ENCODE measurements around the gene ZFYVE21.

The ZFYVE21 gene

DNA sequence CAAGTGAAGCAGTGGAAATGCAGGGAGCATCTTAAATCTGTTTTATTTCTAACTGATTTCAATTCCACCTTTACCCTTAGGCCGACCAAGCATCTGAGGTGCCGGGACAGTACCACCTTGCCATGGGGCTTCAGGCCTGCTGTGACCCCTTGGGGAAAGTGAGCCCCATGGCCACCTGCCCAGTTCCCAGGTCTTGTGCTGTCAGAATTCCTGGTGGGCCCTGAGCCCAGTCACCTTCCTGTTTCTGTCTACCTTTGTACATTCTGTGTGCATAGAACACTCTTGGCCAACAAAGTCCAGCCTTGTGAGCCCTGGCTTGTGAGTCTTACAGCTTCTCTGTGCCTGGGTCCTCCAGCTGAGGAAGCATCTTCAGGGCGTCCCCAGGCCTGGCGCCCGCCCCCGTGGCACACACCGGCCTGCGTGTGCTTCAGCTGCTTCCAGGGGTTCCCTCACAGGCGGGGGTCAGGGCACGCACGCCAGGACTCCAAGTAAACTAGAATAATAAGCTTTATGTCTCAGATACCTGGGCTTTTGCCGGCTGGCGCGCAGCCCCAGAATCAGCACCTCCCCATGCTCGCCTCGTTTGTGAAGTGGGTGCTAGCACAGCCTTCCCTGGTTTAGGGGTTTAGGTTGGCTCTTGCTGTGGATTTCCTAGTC, 10.3 kb downstream of the ZFYVE21 start:
- no peak for DNase-seq

DNA sequence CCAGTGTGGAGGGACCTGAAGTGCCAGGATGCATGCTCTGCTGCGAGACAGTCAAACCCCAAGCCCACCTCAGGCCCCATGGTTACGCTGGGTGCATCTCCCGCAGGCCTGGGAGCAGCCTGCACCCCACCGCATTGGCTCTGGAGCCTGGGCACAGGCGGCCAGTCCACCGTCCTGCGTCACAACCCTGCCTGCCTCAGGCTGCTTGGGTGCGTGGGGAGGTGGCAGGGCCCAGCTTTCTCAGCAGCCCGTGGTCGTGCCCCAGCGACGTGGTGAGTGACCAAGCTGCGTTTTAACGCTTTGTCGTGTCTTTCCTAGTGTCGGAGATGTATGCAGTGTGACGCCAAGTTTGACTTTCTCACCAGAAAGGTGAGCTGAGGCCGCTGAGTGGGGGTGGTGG, 10.9 kb downstream of the ZFYVE21 start:
- no peak for DNase-seq

DNA sequence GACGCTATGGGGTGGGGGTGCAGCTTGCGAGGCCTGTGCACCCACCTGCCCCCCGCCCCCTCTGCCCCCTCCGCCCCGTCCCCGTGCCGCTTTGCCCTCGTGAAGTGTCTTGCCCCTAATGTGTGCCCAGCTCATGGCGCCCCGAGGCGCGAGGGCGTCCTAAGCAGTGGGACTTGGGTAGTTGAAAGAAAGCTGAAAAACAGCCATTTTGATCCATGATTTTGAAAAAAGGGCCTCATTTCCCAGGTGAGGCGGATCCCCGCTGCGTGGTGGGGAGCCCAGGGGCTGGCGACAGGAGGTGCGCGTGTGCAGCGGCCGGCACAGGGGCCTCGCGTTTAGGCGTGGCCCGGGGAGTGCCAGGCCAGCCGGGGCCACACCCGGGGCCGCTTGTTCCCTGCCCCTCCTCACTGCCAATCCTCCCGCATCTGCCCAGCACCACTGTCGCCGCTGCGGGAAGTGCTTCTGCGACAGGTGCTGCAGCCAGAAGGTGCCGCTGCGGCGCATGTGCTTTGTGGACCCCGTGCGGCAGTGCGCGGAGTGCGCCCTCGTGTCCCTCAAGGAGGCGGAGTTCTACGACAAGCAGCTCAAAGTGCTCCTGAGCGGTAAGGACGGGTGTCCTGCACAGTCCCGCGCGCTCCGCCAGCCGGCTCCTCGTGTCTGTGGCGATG, 11.8 kb downstream of the ZFYVE21 start:
- DNase-seq = no peak

DNA sequence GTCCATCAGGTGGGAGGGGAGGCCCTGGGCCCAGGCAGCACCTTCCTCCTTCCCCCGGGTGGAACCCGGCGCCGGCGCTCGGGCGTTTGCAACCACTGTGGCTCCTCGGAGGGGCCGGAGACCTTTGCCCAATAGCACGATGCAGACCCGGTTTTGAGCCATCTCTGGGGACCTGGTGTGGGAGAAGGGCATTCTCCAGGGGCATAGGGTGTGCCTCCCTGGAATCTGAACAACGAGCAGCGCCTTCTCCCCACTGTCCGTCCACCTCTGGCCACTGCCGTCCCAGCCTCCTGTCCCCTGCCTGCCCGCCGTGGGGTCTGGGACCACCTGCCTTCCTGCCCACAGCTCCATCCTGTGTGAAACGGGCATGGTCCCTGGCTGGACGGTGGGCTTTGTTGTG, 12.5 kb downstream of the ZFYVE21 start:
- DNase-seq = no peak

DNA sequence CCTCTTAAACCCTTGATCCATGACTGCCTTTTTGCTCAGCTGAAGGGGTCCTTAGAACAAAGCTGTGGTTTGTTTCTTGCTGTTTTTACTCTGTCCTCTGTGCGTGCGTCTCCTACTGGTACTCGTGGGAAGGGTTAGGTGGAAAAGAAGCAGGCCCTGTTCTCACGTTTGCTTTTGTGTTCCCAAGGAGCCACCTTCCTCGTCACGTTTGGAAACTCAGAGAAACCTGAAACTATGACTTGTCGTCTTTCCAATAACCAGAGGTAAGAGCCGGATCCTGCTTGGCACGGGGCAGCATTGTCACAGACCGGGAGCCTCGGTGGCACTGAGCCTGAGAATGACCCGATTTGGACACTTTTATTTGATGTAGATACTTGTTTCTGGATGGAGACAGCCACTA, 13.1 kb downstream of the ZFYVE21 start:
- no peak for DNase-seq

DNA sequence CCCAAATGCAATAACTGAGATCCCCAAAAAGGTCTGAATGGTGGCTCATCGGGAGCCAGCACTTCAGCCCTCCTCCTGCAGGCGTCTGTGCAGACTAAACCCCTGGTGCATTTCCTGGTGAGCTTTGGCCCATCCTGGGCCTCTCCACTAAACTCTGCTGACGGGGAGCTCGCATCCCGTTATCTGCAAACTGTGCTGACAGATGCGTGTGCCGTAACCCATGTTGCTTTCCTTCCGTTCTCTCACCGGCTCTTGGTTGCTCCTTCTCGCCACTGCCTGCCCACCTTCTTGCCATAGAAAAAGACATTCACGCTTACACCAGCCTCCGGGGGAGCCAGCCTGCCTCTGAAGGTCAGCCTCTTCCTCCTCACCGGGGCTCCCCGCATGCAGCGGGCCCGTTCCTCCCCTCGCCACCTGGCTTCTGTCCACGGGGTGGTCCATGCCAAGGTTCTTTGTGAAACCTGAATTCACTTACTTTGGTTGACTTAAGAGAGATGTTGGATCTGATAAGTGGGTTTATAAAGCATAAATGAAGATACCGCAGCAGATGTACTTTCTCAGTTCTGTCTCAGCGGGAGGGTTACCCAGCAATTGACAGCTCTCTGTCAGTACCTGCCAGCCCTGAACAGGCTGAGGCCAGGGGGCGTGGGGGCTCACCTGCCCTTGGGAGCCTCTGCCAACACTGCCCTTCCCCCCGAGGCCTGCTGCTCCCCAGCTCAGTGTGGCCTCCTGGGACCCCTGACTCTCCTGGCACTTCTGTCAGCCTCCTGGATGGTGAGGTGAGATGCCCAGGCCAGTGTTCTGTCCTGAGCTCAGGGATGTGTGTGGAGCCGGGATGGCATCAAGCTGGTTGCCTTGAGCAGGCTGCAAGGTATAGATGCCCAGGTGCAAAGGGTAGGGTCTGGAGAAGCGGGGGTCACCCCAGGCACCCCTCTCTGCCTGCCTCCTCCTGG, 14.2 kb downstream of the ZFYVE21 start:
- DNase-seq = no peak

DNA sequence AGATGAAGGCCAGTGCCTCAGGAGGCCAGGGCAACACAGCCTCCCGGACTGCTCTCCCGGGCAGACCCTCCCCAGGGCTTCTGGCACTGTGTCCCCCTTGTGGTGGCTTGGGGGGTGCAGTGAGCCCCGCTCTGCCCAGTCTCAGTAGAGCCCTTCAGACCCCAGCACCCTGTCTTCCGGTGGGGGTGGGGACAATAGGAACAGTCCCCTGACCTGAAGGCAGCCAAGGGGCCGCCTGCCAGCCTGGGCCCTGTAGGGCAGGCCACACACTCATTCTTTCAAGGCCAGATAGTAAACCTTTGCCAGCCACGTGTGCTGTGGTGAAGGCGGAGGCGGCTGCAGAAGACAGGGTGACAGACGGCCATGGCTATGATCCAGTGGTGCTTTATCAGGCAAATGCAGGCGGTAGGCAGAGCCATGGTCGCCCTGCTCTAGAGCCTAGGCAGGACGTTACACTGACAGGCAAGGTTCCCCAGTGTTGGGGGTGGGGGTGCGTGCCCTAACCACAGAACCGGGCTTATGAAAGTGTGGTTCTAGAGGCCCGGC, 15.0 kb downstream of the ZFYVE21 start:
- no peak for DNase-seq

GRCh38 chr14:103731481-103731880, 15.9 kb downstream of the ZFYVE21 start:
- no peak for DNase-seq

GRCh38 chr14:103731916-103732867, 16.6 kb downstream of the ZFYVE21 start:
- DNase-seq = no peak

GRCh38 chr14:103732868-103733620, 17.4 kb downstream of the ZFYVE21 start:
- no peak for DNase-seq

- no peak for DNase-seq
Measured at GRCh38 chr14:103733651-103734050, 18.0 kb downstream of the ZFYVE21 start.

DNA sequence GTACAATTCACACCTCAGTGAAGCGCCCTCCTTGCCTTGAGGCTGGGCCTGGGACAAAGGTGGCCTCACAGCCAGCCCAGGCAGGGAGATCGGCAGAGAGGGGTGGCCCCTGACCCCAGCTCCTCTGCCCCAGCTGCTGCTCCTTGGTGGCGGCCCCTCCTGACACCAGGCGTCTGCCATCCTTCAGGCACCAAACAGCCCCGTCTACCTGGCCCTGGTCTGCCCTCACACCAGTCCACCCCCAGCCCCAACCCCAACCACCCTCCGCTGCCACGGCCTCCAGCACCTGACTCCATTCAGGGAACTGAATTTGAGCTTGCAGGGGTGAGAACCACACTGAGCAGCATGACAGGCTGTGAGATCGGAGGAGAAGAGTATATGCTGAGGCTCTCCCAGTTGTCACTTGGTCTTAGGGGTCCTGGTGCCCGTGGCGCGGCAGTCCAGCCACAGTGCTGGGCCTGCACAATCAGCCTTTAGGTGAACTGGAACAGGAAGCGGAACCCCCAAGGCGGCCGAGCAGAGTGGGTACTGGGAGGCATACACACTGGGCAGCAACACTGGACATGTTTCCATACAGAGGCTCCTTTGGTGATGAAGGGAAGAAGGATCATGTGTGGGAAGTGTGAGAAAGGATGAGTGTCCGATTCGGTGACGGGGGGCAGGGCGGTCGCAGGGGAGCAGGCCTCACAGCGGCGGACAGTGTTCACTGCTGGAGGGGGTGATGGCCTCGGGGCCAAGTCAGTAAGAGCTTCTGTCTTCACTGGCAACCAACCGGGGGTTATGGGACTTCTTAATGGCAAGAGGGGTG, 18.7 kb downstream of the ZFYVE21 start:
- DNase-seq = no peak

DNA sequence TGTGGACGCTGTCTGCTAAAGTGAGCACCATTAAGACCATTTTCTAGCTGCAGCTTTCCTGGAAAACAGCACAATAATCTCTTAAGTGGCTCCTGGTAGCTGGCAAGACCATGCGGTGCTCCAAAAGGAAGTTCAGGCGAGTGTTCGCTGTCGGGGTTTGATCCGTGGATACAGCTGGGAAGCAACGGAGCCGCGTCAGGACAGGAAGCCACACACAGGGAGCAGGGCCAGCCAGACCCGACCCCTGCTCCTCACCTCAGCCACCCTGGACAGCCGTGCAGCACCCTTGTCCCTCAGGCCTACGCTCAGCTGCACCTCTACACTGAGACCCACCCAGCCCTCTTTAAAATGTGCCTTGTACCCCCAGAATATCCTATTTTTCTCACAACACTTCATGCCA, 19.4 kb downstream of the ZFYVE21 start:
- DNase-seq = no peak

DNA sequence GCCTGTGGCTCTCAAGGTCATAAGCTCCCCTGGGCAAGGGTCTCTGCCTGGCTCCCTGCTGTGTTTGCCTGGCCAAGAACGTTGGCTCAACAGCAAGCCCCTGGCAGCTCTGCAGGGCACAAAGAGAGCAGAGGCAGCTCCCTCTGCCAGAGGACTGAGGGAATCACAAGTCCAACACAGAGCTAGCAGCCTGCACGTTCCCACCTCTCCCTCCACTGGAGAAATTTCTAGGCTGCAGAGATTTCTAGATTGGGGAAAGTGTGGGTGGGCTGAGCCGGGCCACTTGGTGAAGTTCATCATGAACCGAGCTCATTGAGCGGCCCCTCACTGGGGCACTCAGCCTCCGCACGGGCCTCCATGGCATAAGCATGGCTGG, 19.8 kb downstream of the ZFYVE21 start:
- DNase-seq = no peak

DNA sequence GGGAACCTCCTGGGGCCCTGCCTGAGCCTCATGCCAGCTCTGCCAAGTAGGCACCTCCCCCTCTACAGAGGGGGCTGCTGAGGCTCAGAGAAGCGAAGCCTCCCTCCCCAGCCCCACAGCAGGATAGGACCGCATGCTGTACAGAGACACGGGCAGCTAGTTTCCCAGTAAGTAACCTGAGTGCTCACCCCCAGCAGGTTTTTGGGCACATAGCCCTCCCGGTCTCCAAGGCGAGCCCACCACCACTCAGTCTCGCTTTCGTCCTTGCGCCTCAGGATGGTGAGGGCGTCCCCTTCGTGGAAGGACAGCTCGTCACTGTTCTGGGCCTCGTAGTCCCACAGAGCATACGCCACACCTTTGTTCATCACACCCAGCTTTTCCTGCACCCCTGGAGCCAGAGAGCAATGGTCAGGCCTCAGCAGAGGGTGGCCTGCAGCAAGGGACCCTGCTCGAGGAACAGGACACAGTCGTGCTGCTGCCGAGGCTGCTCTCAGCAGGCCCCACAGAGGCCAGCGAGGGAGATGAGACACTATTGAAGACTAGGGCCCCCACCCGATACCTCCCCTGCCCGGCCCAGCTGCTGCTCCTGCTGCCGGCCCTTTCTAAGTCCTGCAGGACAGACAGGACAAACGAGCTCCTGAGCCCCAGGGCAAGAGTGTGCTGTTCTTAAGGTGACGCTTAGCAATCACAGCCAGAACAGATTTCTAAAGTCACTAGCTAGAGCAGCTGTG, 20.4 kb downstream of the ZFYVE21 start:
- DNase-seq = no peak

GRCh38 chr14:103736546-103737431, 21.2 kb downstream of the ZFYVE21 start:
- DNase-seq = no peak

- no peak for DNase-seq
Measured at GRCh38 chr14:103737432-103738045, 21.9 kb downstream of the ZFYVE21 start.

GRCh38 chr14:103738166-103738565, 22.6 kb downstream of the ZFYVE21 start:
- no peak for DNase-seq

All from suppressor macrophage (primary cell).